Measurements from ENCODE around the gene SLC13A5.

SLC13A5 gene

DNA sequence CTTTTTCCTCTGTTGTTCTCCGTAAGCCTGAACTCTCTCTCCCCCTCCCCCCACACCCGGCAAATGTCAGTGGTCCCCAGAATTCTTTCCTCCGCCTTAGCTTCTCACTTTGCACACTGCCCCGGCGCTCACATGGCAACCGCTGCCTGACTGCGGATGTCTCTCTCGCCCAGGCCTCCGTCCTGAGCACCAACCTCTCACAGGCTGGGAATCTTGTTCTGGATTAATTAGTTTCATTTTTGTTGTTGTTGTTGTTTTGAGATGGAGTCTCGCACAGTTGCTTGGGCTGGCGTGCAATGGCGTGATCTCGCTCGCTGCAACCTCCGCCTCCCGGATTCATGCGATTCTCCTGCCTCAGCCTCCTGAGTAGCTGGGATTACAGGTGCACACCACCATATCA, 45.0 kb downstream of the SLC13A5 start:
- H3K27ac ChIP-seq (replicated peaks): no peak overlapping the region
- H3K4me3 ChIP-seq (replicated peaks; ENCODE audit: insufficient read depth, low read length): no peak overlapping the region
- H3K27me3 ChIP-seq (ENCODE audit: insufficient read depth, poor library complexity, severe bottlenecking): peaks cover 2% of the 10 kb centered on the region
- no peak for DNase-seq (ENCODE audit: low read depth in 1 of 2, low spot score in 1 of 2)
- TF ChIP-seq GABPA (IDR thresholded peaks at IDR 0.05; ENCODE audit: low read depth) (no peak), POLR2AphosphoS5 (IDR thresholded peaks at IDR 0.05; ENCODE audit: low read depth) (no peak)
- TF ChIP-seq, protein P1, sequence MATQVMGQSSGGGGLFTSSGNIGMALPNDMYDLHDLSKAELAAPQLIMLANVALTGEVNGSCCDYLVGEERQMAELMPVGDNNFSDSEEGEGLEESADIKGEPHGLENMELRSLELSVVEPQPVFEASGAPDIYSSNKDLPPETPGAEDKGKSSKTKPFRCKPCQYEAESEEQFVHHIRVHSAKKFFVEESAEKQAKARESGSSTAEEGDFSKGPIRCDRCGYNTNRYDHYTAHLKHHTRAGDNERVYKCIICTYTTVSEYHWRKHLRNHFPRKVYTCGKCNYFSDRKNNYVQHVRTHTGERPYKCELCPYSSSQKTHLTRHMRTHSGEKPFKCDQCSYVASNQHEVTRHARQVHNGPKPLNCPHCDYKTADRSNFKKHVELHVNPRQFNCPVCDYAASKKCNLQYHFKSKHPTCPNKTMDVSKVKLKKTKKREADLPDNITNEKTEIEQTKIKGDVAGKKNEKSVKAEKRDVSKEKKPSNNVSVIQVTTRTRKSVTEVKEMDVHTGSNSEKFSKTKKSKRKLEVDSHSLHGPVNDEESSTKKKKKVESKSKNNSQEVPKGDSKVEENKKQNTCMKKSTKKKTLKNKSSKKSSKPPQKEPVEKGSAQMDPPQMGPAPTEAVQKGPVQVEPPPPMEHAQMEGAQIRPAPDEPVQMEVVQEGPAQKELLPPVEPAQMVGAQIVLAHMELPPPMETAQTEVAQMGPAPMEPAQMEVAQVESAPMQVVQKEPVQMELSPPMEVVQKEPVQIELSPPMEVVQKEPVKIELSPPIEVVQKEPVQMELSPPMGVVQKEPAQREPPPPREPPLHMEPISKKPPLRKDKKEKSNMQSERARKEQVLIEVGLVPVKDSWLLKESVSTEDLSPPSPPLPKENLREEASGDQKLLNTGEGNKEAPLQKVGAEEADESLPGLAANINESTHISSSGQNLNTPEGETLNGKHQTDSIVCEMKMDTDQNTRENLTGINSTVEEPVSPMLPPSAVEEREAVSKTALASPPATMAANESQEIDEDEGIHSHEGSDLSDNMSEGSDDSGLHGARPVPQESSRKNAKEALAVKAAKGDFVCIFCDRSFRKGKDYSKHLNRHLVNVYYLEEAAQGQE (IDR thresholded peaks at IDR 0.05; ENCODE audit: insufficient replicate concordance, low read depth): no peak

DNA sequence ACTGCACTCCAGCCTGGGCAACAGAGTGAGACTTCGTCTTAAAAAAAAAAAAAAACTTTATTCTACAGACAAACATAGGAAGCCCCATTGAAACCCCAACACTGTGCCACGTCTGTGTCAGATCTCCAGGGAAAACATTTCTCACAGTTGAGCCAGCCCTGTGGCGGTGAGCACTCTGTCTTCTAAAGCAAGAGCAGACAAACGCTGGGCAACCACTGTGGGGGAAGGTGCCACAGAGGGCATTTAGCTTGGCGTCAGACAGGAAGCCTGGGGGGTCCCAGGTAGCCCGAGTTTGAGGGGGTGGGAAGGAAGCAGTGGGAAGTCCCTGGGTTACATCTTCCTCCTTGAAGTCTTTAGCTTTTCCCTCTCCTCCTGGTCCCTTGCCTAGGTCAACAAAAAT, 45.7 kb downstream of the SLC13A5 start:
- no peak for TF ChIP-seq POLR2AphosphoS5 (IDR thresholded peaks at IDR 0.05; ENCODE audit: low read depth)
- TF ChIP-seq, protein P1 (IDR thresholded peaks at IDR 0.05; ENCODE audit: insufficient replicate concordance, low read depth): no peak
- TF ChIP-seq, protein P2, sequence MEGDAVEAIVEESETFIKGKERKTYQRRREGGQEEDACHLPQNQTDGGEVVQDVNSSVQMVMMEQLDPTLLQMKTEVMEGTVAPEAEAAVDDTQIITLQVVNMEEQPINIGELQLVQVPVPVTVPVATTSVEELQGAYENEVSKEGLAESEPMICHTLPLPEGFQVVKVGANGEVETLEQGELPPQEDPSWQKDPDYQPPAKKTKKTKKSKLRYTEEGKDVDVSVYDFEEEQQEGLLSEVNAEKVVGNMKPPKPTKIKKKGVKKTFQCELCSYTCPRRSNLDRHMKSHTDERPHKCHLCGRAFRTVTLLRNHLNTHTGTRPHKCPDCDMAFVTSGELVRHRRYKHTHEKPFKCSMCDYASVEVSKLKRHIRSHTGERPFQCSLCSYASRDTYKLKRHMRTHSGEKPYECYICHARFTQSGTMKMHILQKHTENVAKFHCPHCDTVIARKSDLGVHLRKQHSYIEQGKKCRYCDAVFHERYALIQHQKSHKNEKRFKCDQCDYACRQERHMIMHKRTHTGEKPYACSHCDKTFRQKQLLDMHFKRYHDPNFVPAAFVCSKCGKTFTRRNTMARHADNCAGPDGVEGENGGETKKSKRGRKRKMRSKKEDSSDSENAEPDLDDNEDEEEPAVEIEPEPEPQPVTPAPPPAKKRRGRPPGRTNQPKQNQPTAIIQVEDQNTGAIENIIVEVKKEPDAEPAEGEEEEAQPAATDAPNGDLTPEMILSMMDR (IDR thresholded peaks at IDR 0.05; ENCODE audit: insufficient read depth, low read length): no peak
- TF ChIP-seq SPI1 (IDR thresholded peaks at IDR 0.05; ENCODE audit: borderline replicate concordance, low read depth): no peak
- TF ChIP-seq GABPA (IDR thresholded peaks at IDR 0.05; ENCODE audit: low read depth): no peak
- no peak overlapping the region for H3K4me3 ChIP-seq (replicated peaks; ENCODE audit: insufficient read depth, low read length)
- no peak overlapping the region for H3K27ac ChIP-seq (replicated peaks)
- peaks cover 2% of the 10 kb centered on the region for H3K27me3 ChIP-seq (ENCODE audit: insufficient read depth, poor library complexity, severe bottlenecking)
- no peak for DNase-seq (ENCODE audit: low read depth in 1 of 2, low spot score in 1 of 2)

DNA sequence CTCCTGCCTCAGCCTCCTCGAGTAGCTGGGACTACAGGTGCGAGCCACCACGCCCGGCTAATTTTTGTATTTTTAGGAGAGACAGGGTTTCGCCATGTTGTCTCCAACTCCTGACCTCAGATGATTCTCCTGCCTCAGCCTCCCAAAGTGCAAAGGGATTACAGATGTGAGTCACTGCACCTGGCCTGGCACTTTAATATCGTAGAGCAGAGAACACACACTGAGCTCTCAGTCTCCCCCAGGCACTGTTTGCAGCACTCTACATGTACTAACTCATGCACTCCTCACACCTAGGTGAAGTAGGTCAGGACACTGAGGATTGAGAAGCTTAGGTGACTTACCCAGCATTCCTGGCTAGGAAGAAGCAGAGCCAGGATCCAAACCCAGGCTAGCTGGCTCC, 46.6 kb downstream of the SLC13A5 start:
- Histone ChIP-seq H3K4me3 (replicated peaks; ENCODE audit: insufficient read depth, low read length) (no peak overlapping the region), H3K27me3 (ENCODE audit: insufficient read depth, poor library complexity, severe bottlenecking) (peaks cover 2% of the 10 kb centered on the region), H3K27ac (replicated peaks) (no peak overlapping the region)
- TF ChIP-seq, protein P1 (IDR thresholded peaks at IDR 0.05; ENCODE audit: insufficient replicate concordance, low read depth): no peak
- TF ChIP-seq SPI1 (IDR thresholded peaks at IDR 0.05; ENCODE audit: borderline replicate concordance, low read depth) (no peak), POLR2AphosphoS5 (IDR thresholded peaks at IDR 0.05; ENCODE audit: low read depth) (no peak), GABPA (IDR thresholded peaks at IDR 0.05; ENCODE audit: low read depth) (no peak)
- TF ChIP-seq, protein P2 (IDR thresholded peaks at IDR 0.05; ENCODE audit: insufficient read depth, low read length): no peak
- DNase-seq (ENCODE audit: low read depth in 1 of 2, low spot score in 1 of 2): no peak

All from HL-60 (cell line).